Measurements from ENCODE around the gene ENTPD7.

The ENTPD7 gene

GRCh38 chr10:99754670-99755069, 95.4 kb downstream of the ENTPD7 start:
- Histone ChIP-seq H3K9me3 (no peaks in the 10 kb centered on the region), H3K27me3 (no peaks in the 10 kb centered on the region), H3K36me3 (peaks cover 31% of the 10 kb centered on the region), H3K4me3 (ENCODE audit: low read depth, low read length) (no peak overlapping the region), H3K4me1 (no peaks in the 10 kb centered on the region; the same call in 1 of the 2 replicates)
- TF ChIP-seq CTCF (IDR thresholded peaks at IDR 0.05; ENCODE audit: low read depth, low read length) = no peak
- no peak for DNase-seq

All from BE2C (cell line).